HL-60 (cell line): Measurements from ENCODE around the gene PLA2G4D.

Experiments used
- CTCF ChIP-seq: IDR thresholded peaks from one replicate; pipeline ENCODE4 v1.5.1; 2011; ENCODE audit warnings: low read length, control low read depth, inconsistent platforms; ENCODE audit not compliant: insufficient read depth
- REST ChIP-seq: IDR thresholded peaks from 2 replicates; pipeline ENCODE4 v1.6.1; 2012; ENCODE audit warnings: low read depth; ENCODE audit not compliant: insufficient replicate concordance

- TF ChIP-seq CTCF: no peak
- no peak for TF ChIP-seq REST
These were observed 49.0 kb upstream of the PLA2G4D start for GRCh38 chr15:42143356-42143755.
